GM19099 (cell line): ENCODE measurements around the gene ACTG1.

ENCODE experiments used
- POLR2A ChIP-seq: IDR thresholded peaks from 3 replicates; pipeline ENCODE4 v1.6.1; 2011; ENCODE audit warnings: low read depth; ENCODE audit not compliant: insufficient read length; ENCODE audit errors: extremely low read depth

The ACTG1 gene

GRCh38 chr17:81489012-81489997 is 23.3 kb downstream of the ACTG1 start:
- no peak for TF ChIP-seq POLR2A

GRCh38 chr17:81488276-81488860 is 24.2 kb downstream of the ACTG1 start:
- no peak for TF ChIP-seq POLR2A

- TF ChIP-seq POLR2A: peak; percentile 90
Observed at GRCh38 chr17:81487487-81488275, 24.9 kb downstream of the ACTG1 start.

GRCh38 chr17:81487089-81487486 is 25.5 kb downstream of the ACTG1 start:
- TF ChIP-seq POLR2A: no peak

GRCh38 chr17:81486199-81486810 is 26.3 kb downstream of the ACTG1 start:
- no peak for TF ChIP-seq POLR2A

GRCh38 chr17:81484195-81484979 is 28.2 kb downstream of the ACTG1 start:
- peak; percentile 31 for TF ChIP-seq POLR2A

- no peak for TF ChIP-seq POLR2A
Observed at GRCh38 chr17:81483862-81484194, 28.8 kb downstream of the ACTG1 start.

- TF ChIP-seq POLR2A: no peak
Observed at GRCh38 chr17:81483085-81483861, 29.3 kb downstream of the ACTG1 start.

GRCh38 chr17:81482673-81483072 is 29.9 kb downstream of the ACTG1 start:
- TF ChIP-seq POLR2A: no peak

GRCh38 chr17:81481815-81482505 is 30.6 kb downstream of the ACTG1 start:
- TF ChIP-seq POLR2A: no peak

- no peak for TF ChIP-seq POLR2A
Observed at GRCh38 chr17:81481073-81481799, 31.4 kb downstream of the ACTG1 start.

- TF ChIP-seq POLR2A: no peak
Observed at GRCh38 chr17:81480140-81481072, 32.2 kb downstream of the ACTG1 start.
